HG02588 (cell line): ENCODE measurements around the gene SUSD6.

Source experiments
- ATAC-seq: cut with Tn5 transposase; IDR thresholded peaks from one replicate; pipeline ENCODE4 v1.9.1; 2021; ENCODE audit warnings: mild to moderate bottlenecking, moderate library complexity; ENCODE audit not compliant: unreplicated experiment

The SUSD6 gene

GRCh38 chr14:69752773-69753172 is 141.4 kb downstream of the SUSD6 start:
- no peak for ATAC-seq

- no peak for ATAC-seq
Observed at GRCh38 chr14:69753860-69754259, 142.5 kb downstream of the SUSD6 start.

GRCh38 chr14:69754487-69754886 is 143.1 kb downstream of the SUSD6 start:
- no peak for ATAC-seq

DNA sequence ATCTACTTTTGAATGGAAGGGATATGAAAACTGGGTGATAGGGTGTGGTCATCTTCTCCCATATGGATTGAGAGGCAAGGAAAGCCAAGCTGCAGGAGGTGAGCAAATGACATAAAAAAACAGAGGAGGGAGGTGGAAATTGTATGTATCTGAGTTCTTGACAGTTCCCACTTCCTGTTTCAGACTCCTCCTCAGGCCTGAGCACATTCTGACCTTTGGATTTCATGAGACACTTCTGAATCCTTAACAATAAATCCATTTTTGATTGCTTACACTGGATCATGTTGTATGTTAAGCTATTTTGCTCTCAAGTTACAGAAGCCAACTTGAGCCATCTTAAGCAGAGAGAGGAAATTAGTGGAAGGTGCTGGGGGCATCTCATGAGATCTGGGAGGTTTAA is 143.9 kb downstream of the SUSD6 start:
- no peak for ATAC-seq

- ATAC-seq = no peak
Observed at GRCh38 chr14:69755784-69756183, 144.4 kb downstream of the SUSD6 start.

DNA sequence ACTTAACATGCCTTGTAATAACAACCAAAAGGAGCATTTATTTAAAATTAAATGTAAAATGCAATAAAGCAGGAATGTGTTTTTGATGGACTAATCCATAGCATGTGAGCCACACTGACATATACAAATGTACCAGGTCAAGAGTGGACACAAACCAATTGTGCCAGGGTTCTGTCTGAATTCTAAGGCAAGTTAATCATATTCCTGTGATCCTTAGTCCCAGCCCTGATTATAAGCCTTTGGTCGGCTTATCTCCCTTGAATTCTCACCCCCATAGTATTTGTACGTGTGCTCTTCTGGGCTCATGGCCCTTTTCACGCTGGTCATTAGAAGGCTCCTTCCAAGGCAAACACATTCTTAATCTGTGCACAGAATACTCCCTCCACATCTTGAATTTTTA is 144.9 kb downstream of the SUSD6 start:
- no peak for ATAC-seq

GRCh38 chr14:69760810-69761209 is 149.4 kb downstream of the SUSD6 start:
- no peak for ATAC-seq

- no peak for ATAC-seq
Observed at GRCh38 chr14:69763761-69764510, 152.5 kb downstream of the SUSD6 start.
